H9 (cell line): ENCODE results near the gene AR. TPM values are rescaled to one million over a fixed set of nuclear protein-coding genes. Genes with fewer than 3 reads are reported as not detected.

Experiments used
- DNase-seq: peaks from one replicate; pipeline ENCODE4 v3.0.0-alpha.2; 2017
- H2AFZ ChIP-seq: one replicate; pipeline ENCODE4 v1.6.1; 2013; ENCODE audit warnings: mild to moderate bottlenecking, low read length, control low read depth, moderate library complexity
- H2AK5ac ChIP-seq: 2 replicates; pipeline ENCODE4 v1.6.1; 2013; ENCODE audit warnings: low read length, control low read depth, mixed read lengths; ENCODE audit not compliant: insufficient read length
- H2BK120ac ChIP-seq: one replicate; pipeline ENCODE4 v1.6.1; 2013; ENCODE audit warnings: low read depth, mild to moderate bottlenecking, low read length, control low read depth, inconsistent platforms; ENCODE audit not compliant: poor library complexity, severe bottlenecking
- H2BK12ac ChIP-seq: 2 replicates; pipeline ENCODE4 v1.6.1; 2013; ENCODE audit warnings: low read length, control low read depth, mixed read lengths, low read depth; ENCODE audit not compliant: insufficient read length
- H2BK15ac ChIP-seq: 2 replicates; pipeline ENCODE4 v1.6.1; 2013; ENCODE audit warnings: low read depth, low read length, control low read depth
- H2BK20ac ChIP-seq: one replicate; pipeline ENCODE4 v1.6.1; 2013; ENCODE audit warnings: low read depth, mild to moderate bottlenecking, low read length, control low read depth, inconsistent platforms; ENCODE audit not compliant: poor library complexity, severe bottlenecking
- H2BK5ac ChIP-seq: 2 replicates; pipeline ENCODE4 v1.6.1; 2013; ENCODE audit warnings: low read length, control low read depth, mixed read lengths; ENCODE audit not compliant: insufficient read length
- H3K14ac ChIP-seq: 2 replicates; pipeline ENCODE4 v1.6.1; 2013; ENCODE audit warnings: low read length, control low read depth; ENCODE audit not compliant: insufficient read depth
- H3K18ac ChIP-seq: 2 replicates; pipeline ENCODE4 v1.6.1; 2013; ENCODE audit warnings: low read depth, mild to moderate bottlenecking, mixed read lengths, low read length, control low read depth; ENCODE audit not compliant: insufficient read length
- H3K23ac ChIP-seq: 2 replicates; pipeline ENCODE4 v1.6.1; 2013; ENCODE audit warnings: low read length, control low read depth, mixed read lengths, low read depth; ENCODE audit not compliant: insufficient read length
- H3K23me2 ChIP-seq: 2 replicates; pipeline ENCODE4 v1.6.1; 2013; ENCODE audit warnings: low read depth, mild to moderate bottlenecking, mixed read lengths, low read length, control low read depth; ENCODE audit not compliant: insufficient read length, poor library complexity, severe bottlenecking
- H3K27ac ChIP-seq: 2 replicates; pipeline ENCODE4 v1.5.1; 2013; ENCODE audit warnings: low read length, control low read depth, mixed read lengths, low read depth; ENCODE audit not compliant: insufficient read length
- H3K27me3 ChIP-seq: 2 replicates; pipeline ENCODE4 v1.6.1; 2013; ENCODE audit warnings: low read length, control low read depth, inconsistent platforms; ENCODE audit not compliant: insufficient read depth
- H3K4ac ChIP-seq: 2 replicates; pipeline ENCODE4 v1.6.1; 2013; ENCODE audit warnings: low read depth, mild to moderate bottlenecking, control low read depth, inconsistent platforms, low read length, moderate library complexity
- H3K4me1 ChIP-seq: 2 replicates; pipeline ENCODE4 v1.6.1; 2013; ENCODE audit warnings: low read length, control low read depth, inconsistent platforms; ENCODE audit not compliant: insufficient read depth
- H3K4me2 ChIP-seq: 2 replicates; pipeline ENCODE4 v1.6.1; 2013; ENCODE audit warnings: low read length, control low read depth, mixed read lengths; ENCODE audit not compliant: insufficient read length, insufficient read depth
- H3K56ac ChIP-seq: 2 replicates; pipeline ENCODE4 v1.6.1; 2013; ENCODE audit warnings: low read depth, mild to moderate bottlenecking, mixed read lengths, low read length, control low read depth; ENCODE audit not compliant: insufficient read length
- H3K79me1 ChIP-seq: 2 replicates; pipeline ENCODE4 v1.6.1; 2013; ENCODE audit warnings: low read depth, mild to moderate bottlenecking, moderate library complexity, low read length, control low read depth, inconsistent platforms; ENCODE audit not compliant: insufficient read depth, poor library complexity, severe bottlenecking
- H3K79me2 ChIP-seq: 2 replicates; pipeline ENCODE4 v1.6.1; 2013; ENCODE audit warnings: low read length, control low read depth, inconsistent platforms; ENCODE audit not compliant: insufficient read depth
- H3K9ac ChIP-seq: 2 replicates; pipeline ENCODE4 v1.6.1; 2013; ENCODE audit warnings: low read length, control low read depth, mixed read lengths; ENCODE audit not compliant: insufficient read length; ENCODE audit errors: extremely low read depth
- H3K9me3 ChIP-seq: one replicate; pipeline ENCODE4 v1.6.1; 2013; ENCODE audit warnings: low read depth, low read length, inconsistent platforms; ENCODE audit not compliant: control insufficient read depth
- H3T11ph ChIP-seq: one replicate; pipeline ENCODE4 v1.6.1; 2013; ENCODE audit warnings: mild to moderate bottlenecking, low read length, control low read depth, inconsistent platforms
- H4K20me1 ChIP-seq: one replicate; pipeline ENCODE4 v1.6.1; 2013; ENCODE audit not compliant: control insufficient read depth, insufficient read length, insufficient read depth
- H4K5ac ChIP-seq: 2 replicates; pipeline ENCODE4 v1.6.1; 2013; ENCODE audit warnings: low read depth, mild to moderate bottlenecking, mixed read lengths, low read length, control low read depth; ENCODE audit not compliant: insufficient read length
- H4K8ac ChIP-seq: replicated peaks from 2 replicates; pipeline ENCODE4 v1.6.1; 2013; ENCODE audit warnings: low read length, control low read depth, mixed read lengths, low read depth; ENCODE audit not compliant: insufficient read length
- H4K91ac ChIP-seq: 2 replicates; pipeline ENCODE4 v1.6.1; 2013; ENCODE audit warnings: low read depth, mild to moderate bottlenecking, moderate library complexity, mixed read lengths, low read length, control low read depth; ENCODE audit not compliant: insufficient read length
- H3K27ac Mint-ChIP-seq, 3 experiments: 2 replicates in 2 of 3; 3 replicates in 1 of 3; pipeline ENCODE4 v1.8.0; 2020 to 2021; ENCODE audit warnings: mixed read lengths in 3 of 3, mild to moderate bottlenecking in 1 of 3, moderate library complexity in 1 of 3
- H3K27me3 Mint-ChIP-seq: 2 replicates; pipeline ENCODE4 v1.8.0; 2021; ENCODE audit warnings: low read depth, mild to moderate bottlenecking, moderate library complexity, mixed read lengths
- H3K36me3 Mint-ChIP-seq, 3 experiments: 2 replicates in 2 of 3; 3 replicates in 1 of 3; pipeline ENCODE4 v1.8.0; 2020 to 2021; ENCODE audit warnings: low read depth in 3 of 3, mixed read lengths in 3 of 3; ENCODE audit not compliant: insufficient read depth in 1 of 3
- H3K4me1 Mint-ChIP-seq, 2 experiments: 2 replicates each; pipeline ENCODE4 v1.8.0; 2020; ENCODE audit warnings: mixed read lengths in 2 of 2
- H3K4me3 Mint-ChIP-seq, 2 experiments: 2 replicates in 1 of 2; 3 replicates in 1 of 2; pipeline ENCODE4 v1.8.0; 2020 to 2021; ENCODE audit warnings: mild to moderate bottlenecking in 2 of 2, mixed read lengths in 2 of 2, moderate library complexity in 1 of 2
- H3K9me3 Mint-ChIP-seq, 2 experiments: 2 replicates in 1 of 2; 3 replicates in 1 of 2; pipeline ENCODE4 v1.8.0; 2020; ENCODE audit warnings: mild to moderate bottlenecking in 2 of 2, mixed read lengths in 2 of 2, moderate library complexity in 1 of 2
- CTCF ChIP-seq: fragments of 200-600 bp; sonication (generic); conservative IDR thresholded peaks from 3 replicates; pipeline ENCODE4 v1.8.0; 2021; ENCODE audit warnings: antibody characterized with exemption, mild to moderate bottlenecking
- WGBS: extraction: QIAGEN DNeasy Blood & Tissue Kit; methylation state at CpG from one replicate; pipeline ENCODE4 v1.1.7; 2013; ENCODE audit warnings: missing lambda C conversion rate, low lambda C conversion rate, mixed read lengths; ENCODE audit not compliant: insufficient read length; ENCODE audit errors: extremely low coverage; 5-methylcytosine and 5-hydroxymethylcytosine counted together
- total RNA-seq: library from RNA; stranded (reverse); gene quantifications from 2 replicates; pipeline ENCODE4 v1.2.1, GENCODE V29; 2021

AR gene
- total RNA-seq, 1 experiment from 2014 or later: 3.5 TPM

- no peak overlapping the region for H3K27ac Mint-ChIP-seq
- Histone ChIP-seq H3K79me2 (no peaks in the 10 kb centered on the region), H3K23ac (no peak overlapping the region), H2BK20ac (no peak overlapping the region), H2BK120ac (no peak overlapping the region), H3K9ac (no peak overlapping the region), H2AFZ (no peak overlapping the region), H3K14ac (no peak overlapping the region), H2BK5ac (no peak overlapping the region), H4K5ac (no peak overlapping the region), H4K91ac (no peak overlapping the region), H3K4ac (no peak overlapping the region), H2BK12ac (no peak overlapping the region), H3K27me3 (no peaks in the 10 kb centered on the region), H2BK15ac (no peak overlapping the region), H3K18ac (no peak overlapping the region), H3K56ac (no peak overlapping the region), H4K20me1 (no peaks in the 10 kb centered on the region), H3K9me3 (peaks cover 54% of the 10 kb centered on the region), H3K23me2 (no peaks in the 10 kb centered on the region), H3K79me1 (no peaks in the 10 kb centered on the region), H3K27ac (no peak overlapping the region), H2AK5ac (no peak overlapping the region), H3K4me2 (no peak overlapping the region), H4K8ac (no peak overlapping the region), H3T11ph (no peak overlapping the region), H3K4me1 (no peaks in the 10 kb centered on the region)
- H3K27me3 Mint-ChIP-seq: no peaks in the 10 kb centered on the region
- no peak overlapping the region for H3K4me3 Mint-ChIP-seq
- no peaks in the 10 kb centered on the region for H3K4me1 Mint-ChIP-seq
- peaks cover 82 to 84% of the 10 kb centered on the region in 2 experiments for H3K9me3 Mint-ChIP-seq
- peaks cover 24 to 43% (median 32%) of the 10 kb centered on the region in 3 experiments for H3K36me3 Mint-ChIP-seq
- no peak for DNase-seq
- no peak for TF ChIP-seq CTCF
- no CpG with 5 or more reads among the region's 1 CpG for WGBS
Measured at GRCh38 chrX:67714004-67714403, 170.2 kb downstream of the AR start.
